Fibroblast of mammary gland (primary cell): Measurements from ENCODE around the gene WDFY2.

Experiments
- DNase-seq: peaks from one replicate; pipeline ENCODE4 v3.0.0-alpha.2; 2010; ENCODE audit warnings: low read depth
- H3K4me3 ChIP-seq: 2 replicates; pipeline ENCODE4 v1.5.1; 2011; ENCODE audit warnings: low read depth, mild to moderate bottlenecking, low read length, moderate library complexity; ENCODE audit not compliant: control insufficient read depth
- TF ChIP-seq, protein P1 (sequence below): conservative IDR thresholded peaks from 2 replicates; pipeline ENCODE4 v1.5.1; 2011; ENCODE audit warnings: low read depth, low read length, inconsistent platforms; ENCODE audit not compliant: control insufficient read depth, insufficient read depth

WDFY2 gene

DNA sequence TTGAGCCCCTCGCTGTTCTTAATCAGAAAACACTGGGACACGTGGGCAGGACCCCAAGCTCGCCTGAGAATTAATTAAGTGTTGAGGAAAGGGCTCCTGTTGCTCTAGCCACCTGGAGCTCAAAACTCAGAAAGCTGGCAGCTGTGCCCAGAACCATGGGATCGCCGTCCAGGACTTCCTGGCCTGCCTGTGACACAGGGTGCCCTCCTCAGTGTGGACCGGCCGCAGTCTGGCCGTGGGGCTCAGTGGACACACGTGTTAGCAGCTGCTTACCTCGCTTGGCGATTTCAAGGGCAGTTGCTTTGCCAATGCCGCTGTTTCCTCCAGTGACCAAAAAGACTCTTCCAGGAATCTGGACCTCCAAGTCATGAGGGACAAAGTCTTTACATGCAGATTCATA lies 215.0 kb downstream of the WDFY2 start:
- no peak for DNase-seq
- no peak overlapping the region for H3K4me3 ChIP-seq
- TF ChIP-seq, protein P1, sequence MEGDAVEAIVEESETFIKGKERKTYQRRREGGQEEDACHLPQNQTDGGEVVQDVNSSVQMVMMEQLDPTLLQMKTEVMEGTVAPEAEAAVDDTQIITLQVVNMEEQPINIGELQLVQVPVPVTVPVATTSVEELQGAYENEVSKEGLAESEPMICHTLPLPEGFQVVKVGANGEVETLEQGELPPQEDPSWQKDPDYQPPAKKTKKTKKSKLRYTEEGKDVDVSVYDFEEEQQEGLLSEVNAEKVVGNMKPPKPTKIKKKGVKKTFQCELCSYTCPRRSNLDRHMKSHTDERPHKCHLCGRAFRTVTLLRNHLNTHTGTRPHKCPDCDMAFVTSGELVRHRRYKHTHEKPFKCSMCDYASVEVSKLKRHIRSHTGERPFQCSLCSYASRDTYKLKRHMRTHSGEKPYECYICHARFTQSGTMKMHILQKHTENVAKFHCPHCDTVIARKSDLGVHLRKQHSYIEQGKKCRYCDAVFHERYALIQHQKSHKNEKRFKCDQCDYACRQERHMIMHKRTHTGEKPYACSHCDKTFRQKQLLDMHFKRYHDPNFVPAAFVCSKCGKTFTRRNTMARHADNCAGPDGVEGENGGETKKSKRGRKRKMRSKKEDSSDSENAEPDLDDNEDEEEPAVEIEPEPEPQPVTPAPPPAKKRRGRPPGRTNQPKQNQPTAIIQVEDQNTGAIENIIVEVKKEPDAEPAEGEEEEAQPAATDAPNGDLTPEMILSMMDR = no peak

DNA sequence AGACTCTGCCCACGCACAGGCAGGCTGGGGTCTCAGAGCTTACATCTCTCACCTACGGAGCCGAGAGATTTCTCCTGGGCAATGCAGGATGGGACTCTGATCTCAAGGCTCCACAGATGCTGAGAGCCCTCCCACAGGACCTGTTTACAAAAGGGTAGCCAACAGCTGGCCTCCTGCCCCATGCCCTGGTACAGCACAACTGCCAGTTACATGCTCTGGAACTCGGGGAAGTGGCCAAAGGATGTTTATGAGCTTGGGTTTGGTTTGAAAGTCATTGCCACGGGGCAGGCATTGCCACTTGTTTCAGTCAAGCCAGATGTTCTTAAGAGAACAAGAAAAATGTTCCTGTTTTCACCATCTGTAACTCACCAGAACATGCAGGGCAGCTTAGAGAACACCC lies 216.2 kb downstream of the WDFY2 start:
- no peak overlapping the region for H3K4me3 ChIP-seq
- DNase-seq = no peak
- TF ChIP-seq, protein P1 = no peak

DNA sequence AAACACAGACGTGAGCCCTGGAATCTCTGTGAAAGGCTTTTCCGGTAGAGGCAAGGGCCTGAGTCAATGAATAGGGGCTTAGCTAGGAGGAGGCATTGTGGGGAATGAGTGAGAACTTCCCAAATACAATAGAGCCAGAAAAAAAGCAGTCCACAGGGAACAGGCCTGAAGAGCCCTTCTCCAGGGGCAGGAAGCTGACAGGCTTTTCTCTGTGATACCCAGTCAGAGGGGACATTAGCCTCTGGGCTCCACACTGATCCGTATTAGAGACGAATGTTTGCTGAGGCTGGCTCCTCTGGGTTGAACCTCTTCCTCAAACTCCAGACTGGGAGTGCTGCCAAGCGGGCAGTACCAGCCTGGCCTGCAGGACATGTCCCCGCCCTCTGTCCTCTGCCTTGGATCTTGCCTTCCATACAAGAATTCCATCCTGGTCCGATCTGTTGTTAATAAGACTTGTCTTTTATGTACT lies 217.4 kb downstream of the WDFY2 start:
- DNase-seq = no peak
- TF ChIP-seq, protein P1 = no peak
- no peak overlapping the region for H3K4me3 ChIP-seq

DNA sequence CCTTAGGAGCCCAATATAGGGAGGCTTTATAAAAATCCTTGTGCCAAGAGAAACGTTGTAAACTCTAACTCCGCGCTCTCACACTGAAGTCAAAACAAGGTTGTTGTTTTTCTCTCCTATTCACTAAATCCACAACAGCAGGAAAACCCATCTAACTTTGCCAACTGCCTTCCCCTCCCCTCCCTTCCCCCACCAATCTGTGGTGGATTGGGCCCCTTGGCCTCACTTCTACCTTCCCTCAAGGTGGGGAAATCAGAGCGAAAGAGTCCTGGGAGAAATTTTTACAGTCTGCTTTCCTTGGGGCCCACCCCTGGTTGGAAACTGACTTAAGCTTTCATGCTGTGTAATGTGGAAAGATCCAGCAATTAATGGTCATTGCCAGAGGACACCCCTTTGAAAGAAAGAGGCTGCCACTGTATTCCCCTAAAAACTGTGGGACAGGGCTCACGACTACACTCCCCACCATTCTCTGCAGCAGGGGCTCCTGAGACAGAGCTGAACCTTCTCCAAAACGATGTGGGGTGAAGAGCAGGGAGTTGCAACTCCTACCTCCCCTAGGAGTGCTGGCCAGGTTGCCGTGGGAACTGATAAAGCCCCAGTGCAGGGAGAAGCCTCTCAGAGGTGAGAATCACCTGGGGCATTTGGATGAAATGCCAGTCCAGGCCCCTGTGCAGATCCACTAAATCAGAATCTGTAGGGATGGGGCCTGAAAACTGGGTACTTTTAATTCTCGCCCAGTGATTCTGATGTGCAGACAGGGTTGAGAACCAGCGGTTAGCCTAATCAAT lies 218.6 kb downstream of the WDFY2 start:
- peak overlapping the region; percentile 73 for H3K4me3 ChIP-seq
- no peak for DNase-seq

DNA sequence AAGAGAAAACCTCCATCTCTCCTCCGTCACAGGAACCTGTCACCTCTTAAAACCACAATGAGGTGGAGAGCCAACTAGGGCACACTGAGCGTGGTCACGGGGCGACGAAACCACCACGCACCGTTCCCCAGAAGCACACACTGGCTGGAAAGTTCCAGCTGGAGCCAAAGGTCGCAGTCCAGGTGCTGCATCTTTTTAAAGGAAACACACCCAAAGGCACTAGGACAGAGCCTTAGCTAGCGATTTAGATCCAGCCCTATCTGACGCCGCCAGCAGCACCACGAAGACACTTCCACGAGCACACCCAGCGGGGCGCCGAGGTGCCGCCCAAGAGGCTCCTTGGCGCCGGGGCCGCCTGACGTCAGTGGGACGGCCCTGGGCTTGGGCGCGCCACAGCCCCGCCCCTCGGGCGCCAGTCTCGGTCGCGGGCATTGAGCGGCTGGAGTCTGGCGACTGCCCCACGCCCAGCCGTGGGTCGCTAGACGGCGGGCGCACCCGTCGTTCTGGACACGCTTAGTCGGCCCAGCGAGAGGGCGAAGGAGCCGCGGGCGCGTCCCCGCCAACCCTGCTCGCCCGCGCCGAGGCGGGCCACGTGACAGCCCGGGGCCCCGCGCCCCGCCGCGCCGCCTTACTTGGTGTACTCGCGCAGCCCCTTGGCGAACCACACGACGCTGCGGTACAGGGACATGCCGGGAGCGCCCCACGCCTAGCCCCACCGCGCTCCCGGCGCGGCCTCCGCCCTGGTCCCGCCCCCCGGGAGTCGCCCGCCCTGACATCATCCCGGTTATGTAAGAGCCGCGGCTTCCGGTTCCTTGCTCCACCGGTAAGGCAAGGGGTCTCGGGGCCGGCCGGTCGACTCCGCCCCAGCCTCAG lies 219.4 kb downstream of the WDFY2 start, which contains the start of gene DHRS12:
DHRS12 (minus strand) TSS at position 742 of the 873 bp plus-strand sequence. CDS start 4,504 bp downstream, outside the sequence.
- peak; percentile 70 for DNase-seq
- H3K4me3 ChIP-seq = peak within 1 kb of the TSS; percentile 73
- TF ChIP-seq, protein P1 = no peak

More for the DNA sequence above, 218.6 kb downstream of the WDFY2 start:
- TF ChIP-seq, protein P1 = no peak

DNA sequence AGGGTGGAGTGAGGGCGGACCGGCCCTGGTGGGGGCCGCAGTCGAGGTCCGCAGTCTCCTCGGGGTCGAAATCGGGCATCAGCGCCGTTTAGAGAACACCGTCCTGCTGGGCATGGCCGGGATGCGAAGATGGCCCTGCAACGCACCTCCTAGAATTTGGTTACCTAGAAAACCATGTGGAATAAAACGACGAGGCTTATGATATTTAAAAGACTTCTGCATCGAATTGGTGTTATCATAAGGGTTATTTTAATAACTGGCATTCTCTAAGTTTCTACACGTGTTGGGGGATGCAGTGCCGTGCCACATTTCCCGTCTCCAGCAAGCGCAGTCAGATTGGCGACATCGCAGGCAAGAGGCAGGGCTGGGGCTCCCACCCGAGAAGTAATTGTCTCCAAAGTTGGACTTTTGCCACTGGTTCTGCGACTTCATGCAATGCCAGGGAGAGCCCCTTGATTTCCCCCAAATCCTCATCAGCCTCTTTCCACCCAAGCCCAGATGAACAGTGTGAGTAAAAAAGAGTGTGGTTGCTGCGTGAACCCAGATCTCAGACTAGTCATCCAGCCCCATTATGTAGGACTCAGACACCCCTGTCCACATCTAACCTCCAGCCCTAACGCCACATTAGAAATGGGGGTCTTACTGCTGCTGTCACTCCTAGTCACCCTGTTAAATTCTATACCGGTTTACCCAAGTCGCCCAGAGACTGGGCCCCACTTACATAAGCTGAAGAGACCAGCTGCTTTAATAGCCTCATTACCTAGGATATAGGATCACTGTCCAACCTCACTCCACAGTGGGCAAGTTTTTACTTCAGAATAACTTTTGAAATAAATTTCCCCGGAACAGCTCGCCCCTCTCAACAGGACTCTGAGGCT lies 220.3 kb downstream of the WDFY2 start:
- TF ChIP-seq, protein P1 = no peak
- H3K4me3 ChIP-seq = peak overlapping the region; percentile 73
- no peak for DNase-seq
